GM19452 (cell line): Measurements from ENCODE around the gene ADAMTSL3.
"Not testable (repeated sequence)": the region's sequence is repeated elsewhere in the genome, so short reads cannot be mapped to it uniquely, and the experiment has no call there.

ENCODE experiments used
- ATAC-seq: cut with Tn5 transposase; IDR thresholded peaks from one replicate; pipeline ENCODE4 v1.9.1; 2021; ENCODE audit not compliant: unreplicated experiment

Gene ADAMTSL3

GRCh38 chr15:84079885-84080777, 426.2 kb downstream of the ADAMTSL3 start:
- ATAC-seq: peak; percentile 95

DNA sequence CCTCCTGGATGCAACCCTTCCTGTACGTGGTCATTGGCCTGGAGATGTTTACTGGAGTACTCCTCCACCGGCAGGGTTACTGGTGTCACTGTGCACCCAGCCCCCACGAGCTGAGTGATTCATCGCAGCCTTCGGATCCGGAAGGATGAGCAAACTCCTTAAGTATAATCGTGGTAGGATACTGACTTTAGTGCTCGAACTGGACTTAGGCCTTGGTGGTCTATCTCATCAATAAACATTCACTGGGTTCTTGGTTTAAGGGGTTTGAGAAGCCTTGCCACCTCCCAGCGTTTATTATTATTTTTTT, 426.8 kb downstream of the ADAMTSL3 start:
- not testable (repeated sequence) for ATAC-seq

DNA sequence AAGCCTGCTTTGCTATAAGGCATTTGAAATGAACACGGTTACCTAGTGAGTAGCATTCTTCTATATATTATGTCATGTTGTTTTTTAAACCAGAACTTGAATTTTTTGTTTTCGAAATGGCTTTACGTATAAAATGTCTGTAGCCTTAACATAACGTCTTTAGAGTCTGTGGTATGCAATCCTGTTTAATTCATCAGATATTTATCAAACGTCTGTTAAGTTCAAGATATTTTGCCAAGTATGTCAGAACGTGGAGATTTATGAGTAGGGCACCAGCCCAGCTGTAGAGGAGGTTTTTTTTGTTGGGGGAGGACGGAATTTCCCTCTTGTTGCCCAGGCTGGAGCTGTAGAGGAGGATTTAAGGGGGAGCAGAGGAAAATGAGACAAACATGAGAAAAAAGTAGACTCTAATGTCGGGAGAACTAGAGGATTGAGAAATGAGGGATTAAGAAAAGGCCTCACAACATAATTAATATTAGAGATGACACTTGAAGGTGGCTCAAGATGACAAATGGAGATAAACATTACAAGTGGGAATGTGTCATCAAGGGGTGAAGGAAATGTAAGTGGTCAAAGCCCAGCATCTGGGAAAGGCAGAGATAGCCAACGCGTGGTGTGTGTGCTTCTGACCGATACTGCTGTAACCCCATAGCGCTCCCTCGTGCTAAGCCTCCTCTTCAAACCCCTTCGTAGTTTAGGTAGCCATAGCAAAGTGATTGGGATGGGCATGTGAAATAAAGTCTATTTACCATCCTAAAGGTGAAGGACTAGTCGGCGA, 427.7 kb downstream of the ADAMTSL3 start:
- no peak for ATAC-seq

- ATAC-seq: no peak
Measured at GRCh38 chr15:84082739-84083138, 428.8 kb downstream of the ADAMTSL3 start.

DNA sequence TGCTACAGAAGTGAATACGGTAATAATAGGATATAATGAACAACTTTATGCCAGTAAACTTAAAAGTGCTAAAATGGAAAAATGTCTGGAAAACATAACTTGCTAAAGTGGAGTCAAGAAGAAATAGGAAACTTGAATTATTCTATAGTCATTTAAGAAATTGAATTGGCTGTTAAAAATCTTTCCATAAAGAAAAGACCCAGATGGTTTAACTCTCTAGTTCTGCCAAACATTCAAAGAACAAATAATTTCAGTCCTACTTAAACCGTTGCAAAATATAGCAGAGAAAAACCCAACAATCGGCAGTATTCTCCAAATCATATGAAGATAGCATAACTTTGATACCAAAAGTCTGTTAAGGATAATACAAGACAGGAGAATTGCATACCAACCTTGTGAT, 432.1 kb downstream of the ADAMTSL3 start:
- not testable (repeated sequence) for ATAC-seq
